K562 (cell line): ENCODE data around the gene TMEM217. TPM values are rescaled to one million over a fixed set of nuclear protein-coding genes. Genes with fewer than 3 reads are reported as not detected.

Experiments used
- HDAC3 ChIP-seq: fragments of 450-650 bp; IDR thresholded peaks from 2 replicates; pipeline ENCODE4 v1.6.1; 2018; ENCODE audit warnings: borderline replicate concordance, mild to moderate bottlenecking, moderate library complexity; ENCODE audit not compliant: partially characterized antibody
- HNRNPH1 ChIP-seq: fragments of 200-400 bp; formaldehyde crosslinking; optimal IDR thresholded peaks from 2 replicates; pipeline ENCODE3; 2017; ENCODE audit warnings: low read depth, mild to moderate bottlenecking, low read length, moderate library complexity
- ILK ChIP-seq: fragments of 450-650 bp; IDR thresholded peaks from 2 replicates; pipeline ENCODE4 v1.6.1; 2016; ENCODE audit warnings: missing genetic modification characterization, low read depth, mild to moderate bottlenecking, missing compliant biosample characterization, moderate library complexity, borderline replicate concordance
- MLX ChIP-seq, 2 experiments: fragments of 450-650 bp in 1 of 2; sonication (generic) in 1 of 2; formaldehyde crosslinking; conservative IDR thresholded peaks; 2 replicates each; pipeline versions ENCODE4 v1.4.0 to v1.8.1; 2020 to 2022; ENCODE audit warnings: mild to moderate bottlenecking in 1 of 2, missing genetic modification reagents in 1 of 2
- MYC ChIP-seq, 2 experiments: fragments of 250-450 bp in 1 of 2; sonication (Bioruptor Pico) in 1 of 2; IDR thresholded peaks; 2 replicates each; pipeline versions ENCODE4 v1.5.1 to v1.6.1; 2012 to 2021; ENCODE audit warnings: low read depth in 2 of 2, borderline replicate concordance in 1 of 2, improper control_type of control experiment in 1 of 2, low read length in 1 of 2, mild to moderate bottlenecking in 1 of 2, moderate library complexity in 1 of 2
- NR2C2 ChIP-seq, 2 experiments: fragments of 200-800 bp in 1 of 2; sonication (Bioruptor generic) in 1 of 2; sonication (generic) in 1 of 2; formaldehyde crosslinking in 1 of 2; IDR thresholded peaks; 2 replicates each; pipeline versions ENCODE4 v1.6.1 to v1.8.0; 2016 to 2022; ENCODE audit warnings: mild to moderate bottlenecking in 1 of 2, missing compliant biosample characterization in 1 of 2, missing genetic modification characterization in 1 of 2, missing genetic modification reagents in 1 of 2
- RBM22 ChIP-seq: fragments of 200-400 bp; formaldehyde crosslinking; IDR thresholded peaks from 2 replicates; pipeline ENCODE4 v1.6.1; 2018; ENCODE audit warnings: low read length, low read depth; ENCODE audit not compliant: poor library complexity, severe bottlenecking
- SNRNP70 ChIP-seq: fragments of 200-400 bp; formaldehyde crosslinking; optimal IDR thresholded peaks from 2 replicates; pipeline ENCODE3; 2017; ENCODE audit warnings: low read depth, low read length
- TEAD4 ChIP-seq, 2 experiments: sonication (generic) in 1 of 2; formaldehyde crosslinking in 1 of 2; IDR thresholded peaks; 2 replicates each; pipeline versions ENCODE4 v1.6.1 to v1.8.0; 2012 to 2022; ENCODE audit warnings: borderline replicate concordance in 1 of 2, inconsistent platforms in 1 of 2, low read length in 1 of 2, mild to moderate bottlenecking in 1 of 2, missing genetic modification reagents in 1 of 2
- THRA ChIP-seq: fragments of 450-650 bp; IDR thresholded peaks from 2 replicates; pipeline ENCODE4 v1.6.1; 2017; ENCODE audit warnings: mild to moderate bottlenecking, moderate library complexity
- ZKSCAN1 ChIP-seq: fragments of 150-350 bp; IDR thresholded peaks from 2 replicates; pipeline ENCODE4 v1.6.1; 2016; ENCODE audit warnings: low read depth, low read length
- ZSCAN29 ChIP-seq: fragments of 450-650 bp; IDR thresholded peaks from 2 replicates; pipeline ENCODE4 v1.6.1; 2017
- polyA plus RNA-seq, 8 experiments: library from polyadenylated mRNA; depleted of rRNA in 4 of 8; stranded (reverse) in 5 of 8; unstranded in 3 of 8; fragments of >200 nt; fragmentation: Nextera tagmentation in 2 of 8; fragmentation: Illumina TruSeq in 1 of 8; extraction: Ambion mirVana in 2 of 8; extraction: Trizol in 1 of 8; gene quantifications; 2 replicates each; pipeline versions ENCODE4 v1.2.1 to v1.2.3, GENCODE V29; 2011 to 2014; ENCODE audit warnings: inconsistent platforms in 1 of 8, missing spikeins in 1 of 8
- total RNA-seq, 7 experiments: library from RNA; depleted of rRNA in 6 of 7; stranded (reverse); fragments of >200 nt in 6 of 7; fragmentation: Illumina TruSeq in 2 of 7; extraction: Trizol in 2 of 7; gene quantifications; 2 replicates each; pipeline versions ENCODE4 v1.2.1 to v1.2.3, GENCODE V29; 2011 to 2021; ENCODE audit warnings: low replicate concordance in 1 of 7
- TF ChIP-seq, protein P1 (sequence below): fragments of 450-650 bp; formaldehyde crosslinking; IDR thresholded peaks from 2 replicates; pipeline ENCODE4 v1.4.0; 2020; ENCODE audit warnings: mild to moderate bottlenecking, moderate library complexity
- TF ChIP-seq, protein P2 (sequence below): fragments of 450-650 bp; IDR thresholded peaks from 2 replicates; pipeline ENCODE4 v1.7.1; 2018; ENCODE audit warnings: mild to moderate bottlenecking, low read depth; ENCODE audit not compliant: partially characterized antibody

The TMEM217 gene
- total and polyA plus RNA-seq, 9 of the 15 experiments (the other 6 are each of a cell fraction or from before 2014, with no cell fraction given) = 1.3 to 8.0 (median 1.9) TPM

DNA sequence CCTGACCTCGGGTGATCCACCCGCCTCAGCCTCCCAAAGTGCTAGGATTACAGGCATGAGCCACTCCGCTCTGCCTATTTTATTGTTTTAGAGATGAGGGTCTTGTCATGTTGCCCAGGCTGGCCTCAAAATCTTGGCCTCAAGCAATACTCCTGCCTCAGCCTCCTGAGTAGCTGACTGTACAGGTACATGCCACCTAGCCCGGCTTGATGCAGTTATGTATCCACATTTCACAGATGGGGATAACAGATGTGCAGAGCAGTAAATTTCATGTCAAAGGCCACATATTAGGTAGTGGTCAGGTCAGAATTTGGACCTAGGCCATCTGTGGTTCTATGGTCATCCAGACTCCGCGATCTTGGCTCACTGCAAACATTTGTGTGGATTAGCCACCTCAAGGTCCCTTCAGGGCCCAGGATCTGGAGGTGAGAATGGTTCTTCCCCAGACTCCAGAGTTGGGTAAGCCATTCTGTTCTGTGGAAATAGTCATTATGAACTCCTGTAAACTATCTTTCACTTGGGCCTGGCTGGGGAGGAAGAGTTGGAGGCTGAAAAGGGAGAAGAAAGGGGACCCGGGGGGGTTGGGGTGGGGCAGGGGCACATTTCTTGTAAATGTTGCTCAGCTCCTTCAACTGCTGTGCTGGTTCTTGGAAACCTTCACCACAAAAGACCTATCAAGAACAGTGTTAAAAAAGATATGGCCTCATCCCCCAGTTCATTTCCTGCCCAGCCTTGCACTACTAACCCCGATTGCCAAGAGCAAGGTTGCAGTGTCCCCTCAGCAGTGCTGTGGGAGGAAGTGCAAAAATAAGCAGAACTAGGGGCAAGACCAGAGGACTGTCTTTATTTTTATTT lies 75.0 kb downstream of the TMEM217 start (continued):
- no peak for TF ChIP-seq HNRNPH1
- peak; percentile 5; the same call in 1 of the 2 replicates for TF ChIP-seq ILK (tag)
- TF ChIP-seq, protein P1, sequence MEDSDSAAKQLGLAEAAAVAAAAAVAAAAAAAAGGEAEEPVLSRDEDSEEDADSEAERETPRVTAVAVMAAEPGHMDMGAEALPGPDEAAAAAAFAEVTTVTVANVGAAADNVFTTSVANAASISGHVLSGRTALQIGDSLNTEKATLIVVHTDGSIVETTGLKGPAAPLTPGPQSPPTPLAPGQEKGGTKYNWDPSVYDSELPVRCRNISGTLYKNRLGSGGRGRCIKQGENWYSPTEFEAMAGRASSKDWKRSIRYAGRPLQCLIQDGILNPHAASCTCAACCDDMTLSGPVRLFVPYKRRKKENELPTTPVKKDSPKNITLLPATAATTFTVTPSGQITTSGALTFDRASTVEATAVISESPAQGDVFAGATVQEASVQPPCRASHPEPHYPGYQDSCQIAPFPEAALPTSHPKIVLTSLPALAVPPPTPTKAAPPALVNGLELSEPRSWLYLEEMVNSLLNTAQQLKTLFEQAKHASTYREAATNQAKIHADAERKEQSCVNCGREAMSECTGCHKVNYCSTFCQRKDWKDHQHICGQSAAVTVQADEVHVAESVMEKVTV = peak; percentile 35; the same call in 1 of the 2 replicates
- TF ChIP-seq RBM22 = no peak
- TF ChIP-seq MYC (IDR thresholded peaks at IDR 0.05; ENCODE audit: low read depth, low read length) = peak; percentile 72
- TF ChIP-seq MYC (CRISPR knock-in tag; IDR thresholded peaks at IDR 0.05; ENCODE audit: borderline replicate concordance, low read depth) = peak; percentile 91; the same call in 1 of the 2 replicates
- TF ChIP-seq MLX (CRISPR knock-in tag; conservative IDR thresholded peaks at IDR 0.05) = no peak
- peak; percentile 89 for TF ChIP-seq TEAD4 (IDR thresholded peaks at IDR 0.05; ENCODE audit: low read length)
- no peak for TF ChIP-seq TEAD4 (CRISPR knock-in tag; IDR thresholded peaks at IDR 0.05; ENCODE audit: borderline replicate concordance)
- peak; percentile 45; the same call in 1 of the 2 replicates for TF ChIP-seq ZKSCAN1
- TF ChIP-seq, protein P2, sequence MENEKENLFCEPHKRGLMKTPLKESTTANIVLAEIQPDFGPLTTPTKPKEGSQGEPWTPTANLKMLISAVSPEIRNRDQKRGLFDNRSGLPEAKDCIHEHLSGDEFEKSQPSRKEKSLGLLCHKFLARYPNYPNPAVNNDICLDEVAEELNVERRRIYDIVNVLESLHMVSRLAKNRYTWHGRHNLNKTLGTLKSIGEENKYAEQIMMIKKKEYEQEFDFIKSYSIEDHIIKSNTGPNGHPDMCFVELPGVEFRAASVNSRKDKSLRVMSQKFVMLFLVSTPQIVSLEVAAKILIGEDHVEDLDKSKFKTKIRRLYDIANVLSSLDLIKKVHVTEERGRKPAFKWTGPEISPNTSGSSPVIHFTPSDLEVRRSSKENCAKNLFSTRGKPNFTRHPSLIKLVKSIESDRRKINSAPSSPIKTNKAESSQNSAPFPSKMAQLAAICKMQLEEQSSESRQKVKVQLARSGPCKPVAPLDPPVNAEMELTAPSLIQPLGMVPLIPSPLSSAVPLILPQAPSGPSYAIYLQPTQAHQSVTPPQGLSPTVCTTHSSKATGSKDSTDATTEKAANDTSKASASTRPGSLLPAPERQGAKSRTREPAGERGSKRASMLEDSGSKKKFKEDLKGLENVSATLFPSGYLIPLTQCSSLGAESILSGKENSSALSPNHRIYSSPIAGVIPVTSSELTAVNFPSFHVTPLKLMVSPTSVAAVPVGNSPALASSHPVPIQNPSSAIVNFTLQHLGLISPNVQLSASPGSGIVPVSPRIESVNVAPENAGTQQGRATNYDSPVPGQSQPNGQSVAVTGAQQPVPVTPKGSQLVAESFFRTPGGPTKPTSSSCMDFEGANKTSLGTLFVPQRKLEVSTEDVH = no peak
- TF ChIP-seq ZSCAN29 = no peak
- no peak for TF ChIP-seq THRA
- no peak; the same call in 1 of the 2 replicates for TF ChIP-seq NR2C2 (CRISPR knock-in tag; IDR thresholded peaks at IDR 0.05)
- TF ChIP-seq NR2C2 (tag; IDR thresholded peaks at IDR 0.05) = peak; percentile 83
- TF ChIP-seq HDAC3 = peak; percentile 91
- TF ChIP-seq SNRNP70 = no peak
